T-helper 2 cell treated with Interferon-gamma antibody and Interleukin-4, amounts not matched to agents 5 μg/mL and 100 μg/mL, for 36 hours (primary cell): ENCODE measurements around the gene SRPK3.
"Not testable (repeated sequence)": the region's sequence is repeated elsewhere in the genome, so short reads cannot be mapped to it uniquely, and the experiment has no call there.

ENCODE experiments used
- DNase-seq: peaks from one replicate; pipeline ENCODE4 v3.0.0; 2021; ENCODE audit warnings: low spot score
- H3K27ac Mint-ChIP-seq: one replicate; pipeline ENCODE4 v1.8.0; 2021; ENCODE audit warnings: mild to moderate bottlenecking, mixed read lengths
- H3K27me3 Mint-ChIP-seq: one replicate; pipeline ENCODE4 v1.8.0; 2021; ENCODE audit warnings: low read depth, mixed read lengths
- H3K36me3 Mint-ChIP-seq: one replicate; pipeline ENCODE4 v1.8.0; 2021; ENCODE audit warnings: low read depth, mixed read lengths
- H3K4me1 Mint-ChIP-seq: one replicate; pipeline ENCODE4 v1.8.0; 2021; ENCODE audit warnings: low read depth, mixed read lengths
- H3K4me3 Mint-ChIP-seq: one replicate; pipeline ENCODE4 v1.8.0; 2022; ENCODE audit warnings: mild to moderate bottlenecking, moderate library complexity, mixed read lengths
- H3K9me3 Mint-ChIP-seq: one replicate; pipeline ENCODE4 v1.8.0; 2021; ENCODE audit warnings: mixed read lengths

The SRPK3 gene

DNA sequence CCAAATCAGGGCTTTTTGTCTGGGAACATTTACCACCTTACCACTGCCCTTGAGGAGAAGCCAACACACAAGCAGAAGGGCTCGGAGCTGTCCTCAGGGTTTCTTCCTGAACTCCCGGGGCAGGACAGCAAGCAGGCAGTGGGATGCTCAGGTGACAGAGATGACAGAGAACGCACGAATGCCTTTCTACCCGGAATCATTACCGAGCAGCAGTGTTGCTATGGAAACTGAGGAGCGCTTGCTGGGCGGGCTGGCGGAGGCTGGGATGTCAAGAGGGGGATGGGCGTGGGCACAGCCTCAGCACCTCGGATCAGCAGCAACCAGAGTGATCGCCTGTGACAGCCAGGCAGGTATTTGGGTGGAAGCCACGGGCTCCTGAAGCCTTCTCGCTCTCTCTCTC lies 31.4 kb downstream of the SRPK3 start:
- H3K27me3 Mint-ChIP-seq, result peaks cover 11% of the 10 kb centered on the region
- no peak overlapping the region for H3K27ac Mint-ChIP-seq
- H3K4me3 Mint-ChIP-seq, result no peak overlapping the region
- H3K4me1 Mint-ChIP-seq, result peaks cover 14% of the 10 kb centered on the region
- no peaks in the 10 kb centered on the region for H3K36me3 Mint-ChIP-seq
- no peak for DNase-seq
- no peaks in the 10 kb centered on the region for H3K9me3 Mint-ChIP-seq

DNA sequence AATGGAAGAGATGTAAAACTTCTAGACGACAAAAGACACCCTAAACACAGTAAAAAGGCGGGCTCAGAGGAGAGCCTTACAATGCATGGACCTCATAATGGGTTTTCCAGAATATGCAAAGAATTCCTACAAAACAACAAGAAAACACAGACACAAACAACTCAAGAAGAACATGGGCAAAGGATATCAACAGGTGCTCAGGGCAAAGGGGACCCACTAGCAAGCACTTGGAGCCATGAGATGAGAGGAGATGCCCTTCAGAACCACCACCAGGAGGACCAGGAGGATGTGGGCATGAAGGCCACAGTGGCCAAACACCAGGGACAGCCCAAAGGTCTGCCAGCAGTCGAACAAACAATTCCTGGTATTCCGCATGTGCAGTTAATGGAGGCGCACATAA lies 32.3 kb downstream of the SRPK3 start:
- no peak for DNase-seq
- H3K27ac Mint-ChIP-seq, result no peak overlapping the region
- no peaks in the 10 kb centered on the region for H3K36me3 Mint-ChIP-seq
- H3K9me3 Mint-ChIP-seq, result no peaks in the 10 kb centered on the region
- H3K27me3 Mint-ChIP-seq, result peaks cover 11% of the 10 kb centered on the region
- no peak overlapping the region for H3K4me3 Mint-ChIP-seq
- H3K4me1 Mint-ChIP-seq, result peaks cover 17% of the 10 kb centered on the region

DNA sequence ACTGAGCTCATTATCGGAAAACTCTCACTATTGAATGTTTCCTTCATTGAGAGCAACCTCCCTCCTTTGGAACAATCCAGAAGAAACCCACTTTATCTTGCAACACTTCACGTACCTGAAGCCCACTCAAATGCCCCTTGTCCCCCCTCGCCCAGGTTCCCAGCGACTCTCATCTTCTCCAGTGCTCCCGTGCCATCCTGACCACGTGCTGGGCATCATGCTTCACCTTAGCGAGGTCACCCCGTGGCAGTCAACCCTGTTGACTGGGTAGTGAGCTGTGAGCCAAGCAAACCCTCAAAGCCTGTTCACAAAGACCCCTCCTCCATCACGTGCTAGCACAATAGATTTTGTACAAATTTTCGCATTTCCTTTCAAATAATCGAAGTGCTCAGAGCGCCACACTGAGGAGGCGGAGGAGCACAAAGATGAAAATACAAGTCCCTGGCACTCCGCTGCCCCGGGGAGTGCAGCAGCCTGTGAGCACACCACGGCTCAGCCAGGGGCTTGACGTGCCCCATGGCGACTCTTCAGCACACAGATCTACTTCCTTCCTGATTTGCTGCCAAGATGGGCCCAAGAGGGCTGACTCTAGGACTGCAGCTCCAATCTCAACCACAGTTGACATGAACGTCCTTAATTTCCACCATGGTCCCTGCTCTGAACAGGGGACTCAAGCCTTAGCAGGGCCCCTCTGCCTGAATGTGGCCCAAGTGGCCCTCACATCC lies 33.9 kb downstream of the SRPK3 start:
- H3K27me3 Mint-ChIP-seq, result peaks cover 14% of the 10 kb centered on the region
- H3K36me3 Mint-ChIP-seq, result no peaks in the 10 kb centered on the region
- H3K4me3 Mint-ChIP-seq, result no peak overlapping the region
- no peak overlapping the region for H3K27ac Mint-ChIP-seq
- H3K4me1 Mint-ChIP-seq, result peaks cover 17% of the 10 kb centered on the region
- no peaks in the 10 kb centered on the region for H3K9me3 Mint-ChIP-seq
- no peak for DNase-seq

GRCh38 chrX:153816831-153817690 lies 36.2 kb downstream of the SRPK3 start:
- Mint-ChIP-seq H3K27ac (peak overlapping the region; percentile 10), H3K4me1 (peaks cover 20% of the 10 kb centered on the region), H3K36me3 (no peaks in the 10 kb centered on the region), H3K27me3 (peaks cover 11% of the 10 kb centered on the region), H3K9me3 (no peaks in the 10 kb centered on the region), H3K4me3 (peak overlapping the region; percentile 37)
- DNase-seq, result peak; percentile 17

DNA sequence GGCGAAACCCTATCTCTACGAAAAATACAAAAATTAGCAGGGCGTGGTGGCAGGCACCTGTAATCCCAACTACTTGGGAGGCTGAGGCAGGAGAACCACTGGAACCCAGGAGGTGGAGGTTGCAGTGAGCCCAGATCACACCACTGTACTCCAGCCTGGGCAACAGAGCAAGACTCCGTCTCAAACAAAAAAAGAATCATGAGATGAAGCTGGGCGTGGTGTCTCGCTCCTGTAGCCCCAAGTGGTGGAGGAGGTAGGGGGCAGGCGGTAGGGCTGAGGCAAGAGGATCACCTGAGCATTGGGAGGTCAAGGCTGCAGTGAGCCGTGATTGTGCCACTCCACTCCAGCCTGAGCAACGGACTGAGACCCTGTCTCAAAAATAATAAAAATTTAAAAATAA lies 37.2 kb downstream of the SRPK3 start:
- H3K36me3 Mint-ChIP-seq, H3K4me3 Mint-ChIP-seq, H3K9me3 Mint-ChIP-seq, DNase-seq, H3K27ac Mint-ChIP-seq: not testable (repeated sequence)
- Mint-ChIP-seq H3K27me3 (peaks cover 17% of the 10 kb centered on the region), H3K4me1 (peaks cover 27% of the 10 kb centered on the region)

DNA sequence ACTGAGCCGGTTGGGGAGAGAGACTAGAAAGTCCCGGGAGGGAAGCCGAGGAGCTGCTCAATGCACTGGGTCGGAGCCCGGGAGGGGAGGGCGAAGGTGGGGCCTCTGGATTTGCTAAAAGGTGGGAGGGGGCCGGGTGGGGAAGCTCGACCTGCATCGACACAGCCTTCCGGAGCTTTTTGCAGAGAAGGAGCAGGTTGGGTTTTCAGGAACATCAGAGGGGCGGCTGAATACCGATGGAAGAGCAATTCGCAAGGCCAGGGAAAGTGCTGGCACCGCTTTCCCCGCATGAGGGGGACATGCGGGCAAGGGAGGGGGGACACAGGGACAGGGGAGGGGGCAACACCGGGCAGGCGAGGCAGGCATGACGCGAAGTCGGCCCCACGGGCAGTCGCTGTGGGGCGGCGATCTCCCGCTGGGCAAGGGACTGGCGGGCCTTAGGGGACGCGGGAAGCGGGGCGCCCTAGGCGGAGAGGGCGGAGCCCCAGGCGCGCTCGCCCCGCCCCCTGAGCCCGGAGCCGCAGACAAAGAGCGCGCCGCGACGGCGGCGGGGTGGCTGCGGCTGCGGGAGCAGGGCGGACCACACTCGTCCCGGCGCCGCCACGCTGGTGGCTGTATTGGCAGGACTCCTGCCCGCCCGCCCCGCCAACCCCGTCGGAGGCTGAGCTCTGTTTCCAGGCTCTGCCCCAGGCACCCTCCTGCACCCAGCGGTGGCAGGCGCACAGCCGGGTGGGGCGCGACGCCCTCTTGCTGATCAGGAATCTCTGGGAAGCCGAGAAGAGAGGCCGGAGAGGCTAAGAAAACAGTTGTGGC lies 37.9 kb downstream of the SRPK3 start:
- peak overlapping the region; percentile 57 for H3K4me3 Mint-ChIP-seq
- H3K36me3 Mint-ChIP-seq, result no peaks in the 10 kb centered on the region
- H3K27ac Mint-ChIP-seq, result no peak overlapping the region
- H3K27me3 Mint-ChIP-seq, result peaks cover 18% of the 10 kb centered on the region
- no peaks in the 10 kb centered on the region for H3K9me3 Mint-ChIP-seq
- peaks cover 29% of the 10 kb centered on the region for H3K4me1 Mint-ChIP-seq
- DNase-seq, result peak; percentile 51

- H3K27ac Mint-ChIP-seq, result no peak overlapping the region
- H3K4me1 Mint-ChIP-seq, result peaks cover 29% of the 10 kb centered on the region
- no peaks in the 10 kb centered on the region for H3K9me3 Mint-ChIP-seq
- H3K27me3 Mint-ChIP-seq, result peaks cover 21% of the 10 kb centered on the region
- DNase-seq, result no peak
- peak overlapping the region; percentile 40 for H3K4me3 Mint-ChIP-seq
- no peaks in the 10 kb centered on the region for H3K36me3 Mint-ChIP-seq
These were observed 38.7 kb downstream of the SRPK3 start for GRCh38 chrX:153819384-153820040.

GRCh38 chrX:153820601-153821000 lies 39.8 kb downstream of the SRPK3 start:
- H3K36me3 Mint-ChIP-seq, result no peaks in the 10 kb centered on the region
- H3K27ac Mint-ChIP-seq, result no peak overlapping the region
- peaks cover 19% of the 10 kb centered on the region for H3K27me3 Mint-ChIP-seq
- H3K9me3 Mint-ChIP-seq, result no peaks in the 10 kb centered on the region
- DNase-seq, result no peak
- H3K4me3 Mint-ChIP-seq, result no peak overlapping the region
- H3K4me1 Mint-ChIP-seq, result peaks cover 24% of the 10 kb centered on the region

DNA sequence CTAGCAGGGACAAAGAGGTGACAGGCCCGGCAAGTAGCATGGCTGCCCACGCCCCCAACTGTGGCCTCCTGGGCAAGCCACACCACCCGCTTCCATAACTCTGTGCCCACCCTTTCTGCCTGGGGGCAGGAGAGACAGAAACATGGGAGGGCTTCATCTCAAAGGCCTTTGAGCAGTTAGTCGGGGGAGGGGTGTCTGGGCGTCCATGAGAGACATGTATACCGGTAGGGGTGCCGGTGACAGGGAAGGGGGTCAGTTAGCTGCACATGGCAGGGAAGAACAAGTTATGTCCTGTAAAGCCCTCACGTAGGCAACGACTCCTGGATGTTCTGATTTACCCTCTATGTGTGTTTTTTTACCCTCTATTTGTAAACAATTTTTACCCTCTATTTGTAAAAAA lies 40.2 kb downstream of the SRPK3 start:
- H3K9me3 Mint-ChIP-seq, result no peaks in the 10 kb centered on the region
- H3K4me1 Mint-ChIP-seq, result peaks cover 24% of the 10 kb centered on the region
- H3K27ac Mint-ChIP-seq, result no peak overlapping the region
- H3K4me3 Mint-ChIP-seq, result no peak overlapping the region
- peaks cover 22% of the 10 kb centered on the region for H3K27me3 Mint-ChIP-seq
- no peak for DNase-seq
- H3K36me3 Mint-ChIP-seq, result no peaks in the 10 kb centered on the region

DNA sequence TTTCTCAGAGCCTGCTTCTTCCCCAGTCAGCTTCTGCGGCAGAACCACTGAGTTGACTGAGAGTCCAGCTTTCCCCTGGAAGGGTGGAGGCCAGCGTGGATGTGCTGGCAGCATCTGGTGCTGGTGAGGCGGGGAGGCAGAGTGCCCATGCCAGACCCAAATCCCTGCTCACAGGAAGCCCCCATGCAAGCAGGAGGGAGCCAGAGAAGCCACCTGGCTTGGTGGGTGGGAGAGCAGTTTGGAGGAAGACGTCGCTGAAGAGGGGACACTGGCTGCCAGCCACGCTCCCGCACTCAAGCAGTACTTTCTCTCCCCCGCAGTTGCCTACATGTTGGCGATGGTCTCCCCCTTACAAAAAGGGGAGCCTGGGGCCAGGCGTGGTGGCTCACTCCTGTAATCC lies 43.5 kb downstream of the SRPK3 start:
- Mint-ChIP-seq H3K27ac (no peak overlapping the region), H3K36me3 (no peaks in the 10 kb centered on the region), H3K4me1 (peaks cover 19% of the 10 kb centered on the region), H3K9me3 (no peaks in the 10 kb centered on the region), H3K4me3 (no peak overlapping the region), H3K27me3 (peaks cover 43% of the 10 kb centered on the region)
- DNase-seq, result no peak

- H3K27me3 Mint-ChIP-seq, result peaks cover 39% of the 10 kb centered on the region
These were observed 44.2 kb downstream of the SRPK3 start for GRCh38 chrX:153825042-153825441.

GRCh38 chrX:153827016-153827415 lies 46.2 kb downstream of the SRPK3 start:
- DNase-seq, result no peak
- Mint-ChIP-seq H3K9me3 (no peaks in the 10 kb centered on the region), H3K36me3 (no peaks in the 10 kb centered on the region), H3K4me1 (peaks cover 16% of the 10 kb centered on the region), H3K4me3 (no peak overlapping the region), H3K27me3 (peaks cover 47% of the 10 kb centered on the region), H3K27ac (no peak overlapping the region)

More at GRCh38 chrX:153825042-153825441, 44.2 kb downstream of the SRPK3 start:
- H3K9me3 Mint-ChIP-seq, result no peaks in the 10 kb centered on the region
- no peaks in the 10 kb centered on the region for H3K36me3 Mint-ChIP-seq
- no peak overlapping the region for H3K27ac Mint-ChIP-seq
- DNase-seq, result no peak
- no peak overlapping the region for H3K4me3 Mint-ChIP-seq
- H3K4me1 Mint-ChIP-seq, result peaks cover 19% of the 10 kb centered on the region

DNA sequence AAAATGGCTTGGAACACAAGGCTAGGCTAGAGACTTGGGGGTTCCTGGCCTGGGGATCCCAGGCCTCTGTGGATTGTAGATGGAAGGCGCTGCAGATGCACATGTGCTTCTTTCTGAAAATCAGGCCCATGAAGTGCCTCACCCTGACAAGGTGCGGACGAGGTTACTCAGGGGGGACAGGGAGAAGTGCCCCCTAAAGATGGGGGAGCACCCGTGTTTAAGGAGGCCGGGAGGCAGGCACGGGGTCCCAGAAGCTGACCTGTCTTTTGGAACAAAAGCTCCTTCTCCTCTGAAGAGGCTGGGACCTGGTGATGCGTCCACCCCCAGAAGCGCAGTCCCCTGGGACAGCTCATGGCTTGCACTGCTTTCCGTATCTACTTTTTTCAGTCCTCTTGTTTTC lies 47.1 kb downstream of the SRPK3 start:
- peaks cover 9% of the 10 kb centered on the region for H3K4me1 Mint-ChIP-seq

More for the DNA sequence above, 47.1 kb downstream of the SRPK3 start:
- no peak for DNase-seq
- Mint-ChIP-seq H3K27me3 (peaks cover 46% of the 10 kb centered on the region), H3K9me3 (no peaks in the 10 kb centered on the region), H3K27ac (no peak overlapping the region), H3K36me3 (no peaks in the 10 kb centered on the region), H3K4me3 (no peak overlapping the region)
